GM12878 (cell line): Measurements from ENCODE around the gene HEMK1.

Source experiments
- CTCF ChIP-seq, 3 experiments: IDR thresholded peaks in 2 of 3; conservative IDR thresholded peaks in 1 of 3; 2 replicates each; pipeline ENCODE4 v1.5.1; 2011; ENCODE audit warnings: low read depth in 3 of 3, low read length in 3 of 3, mild to moderate bottlenecking in 3 of 3, control low read depth in 2 of 3, moderate library complexity in 2 of 3, inconsistent platforms in 1 of 3, mixed read lengths in 1 of 3; ENCODE audit not compliant: control insufficient read depth in 2 of 3, insufficient read depth in 1 of 3; ENCODE audit errors: extremely low read depth in 1 of 3
- PML ChIP-seq: IDR thresholded peaks from 2 replicates; pipeline ENCODE4 v1.6.1; 2012; ENCODE audit warnings: low read length, inconsistent platforms
- RFX5 ChIP-seq: IDR thresholded peaks from 2 replicates; pipeline ENCODE4 v1.6.1; 2011; ENCODE audit warnings: low read depth, low read length, improper control_type of control experiment

GRCh38 chr3:50620820-50621219, 51.5 kb downstream of the HEMK1 start:
- TF ChIP-seq CTCF (IDR thresholded peaks at IDR 0.05 in 2 of 3, conservative IDR thresholded peaks at IDR 0.05 in 1 of 3; ENCODE audit: control insufficient read depth in 2 of 3, extremely low read depth in 1 of 3, insufficient read depth in 1 of 3, low read depth in 3 of 3, low read length in 3 of 3) (no peak), PML (no peak), RFX5 (no peak)
